ENCODE results near the gene MAD1L1. TPM values are rescaled to one million over a fixed set of nuclear protein-coding genes. Genes with fewer than 3 reads are reported as not detected.

Gene MAD1L1
- total RNA-seq, 1 donor from 2014 or later: 57.4 TPM

DNA sequence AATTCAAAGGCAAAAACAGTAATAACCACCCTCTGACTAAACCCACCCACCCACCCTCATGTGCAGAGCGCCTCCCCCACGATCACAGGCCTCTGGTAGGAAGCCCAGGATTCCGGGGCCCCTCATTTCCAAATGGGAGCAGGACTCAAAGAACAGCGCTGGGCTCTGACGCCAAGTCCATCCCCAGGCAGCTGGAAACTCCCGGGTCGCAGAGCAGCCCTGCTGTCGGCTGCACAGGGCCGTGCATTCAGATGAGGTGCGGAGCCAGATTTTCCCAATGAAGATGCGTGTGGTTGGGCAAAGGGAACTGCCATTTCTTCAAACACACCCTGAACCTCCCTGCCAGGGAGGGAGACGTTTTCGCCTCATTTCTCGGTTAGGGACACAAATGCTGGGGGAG, 152.3 kb downstream of the MAD1L1 start:
- H3K36me3 ChIP-seq (ENCODE audit: control insufficient read depth, insufficient read depth, low read length): peaks cover 1% of the 10 kb centered on the region
- no peak overlapping the region for H3K4me3 ChIP-seq (ENCODE audit: low read depth, low read length)
- DNase-seq (ENCODE audit: low read depth) (no peak), FAIRE-seq (no peak)
- H3K27me3 ChIP-seq (ENCODE audit: control insufficient read depth, insufficient read depth, low read length): no peaks in the 10 kb centered on the region
- TF ChIP-seq CTCF (IDR thresholded peaks at IDR 0.05; ENCODE audit: insufficient read depth, low read length, severe bottlenecking): no peak

DNA sequence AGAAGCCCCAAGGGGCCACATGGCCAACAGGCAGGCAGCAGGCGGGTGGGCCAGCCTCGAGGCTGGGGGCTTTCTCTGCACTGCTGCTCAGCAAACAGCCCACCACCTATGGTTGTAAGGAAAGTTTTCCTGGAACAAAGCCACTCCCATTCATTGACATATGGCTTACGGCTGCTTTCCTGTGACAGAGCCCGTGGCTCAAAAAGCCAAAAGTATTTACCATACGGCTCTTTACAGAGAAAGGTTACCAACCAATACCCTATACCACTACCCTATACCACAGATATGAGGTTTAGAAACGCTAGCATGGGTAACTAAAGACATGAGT, 152.7 kb downstream of the MAD1L1 start:
- TF ChIP-seq CTCF (IDR thresholded peaks at IDR 0.05; ENCODE audit: insufficient read depth, low read length, severe bottlenecking): no peak
- no peak overlapping the region for H3K4me3 ChIP-seq (ENCODE audit: low read depth, low read length)
- no peaks in the 10 kb centered on the region for H3K27me3 ChIP-seq (ENCODE audit: control insufficient read depth, insufficient read depth, low read length)
- no peak for FAIRE-seq
- no peak for DNase-seq (ENCODE audit: low read depth)
- peaks cover 1% of the 10 kb centered on the region for H3K36me3 ChIP-seq (ENCODE audit: control insufficient read depth, insufficient read depth, low read length)

DNA sequence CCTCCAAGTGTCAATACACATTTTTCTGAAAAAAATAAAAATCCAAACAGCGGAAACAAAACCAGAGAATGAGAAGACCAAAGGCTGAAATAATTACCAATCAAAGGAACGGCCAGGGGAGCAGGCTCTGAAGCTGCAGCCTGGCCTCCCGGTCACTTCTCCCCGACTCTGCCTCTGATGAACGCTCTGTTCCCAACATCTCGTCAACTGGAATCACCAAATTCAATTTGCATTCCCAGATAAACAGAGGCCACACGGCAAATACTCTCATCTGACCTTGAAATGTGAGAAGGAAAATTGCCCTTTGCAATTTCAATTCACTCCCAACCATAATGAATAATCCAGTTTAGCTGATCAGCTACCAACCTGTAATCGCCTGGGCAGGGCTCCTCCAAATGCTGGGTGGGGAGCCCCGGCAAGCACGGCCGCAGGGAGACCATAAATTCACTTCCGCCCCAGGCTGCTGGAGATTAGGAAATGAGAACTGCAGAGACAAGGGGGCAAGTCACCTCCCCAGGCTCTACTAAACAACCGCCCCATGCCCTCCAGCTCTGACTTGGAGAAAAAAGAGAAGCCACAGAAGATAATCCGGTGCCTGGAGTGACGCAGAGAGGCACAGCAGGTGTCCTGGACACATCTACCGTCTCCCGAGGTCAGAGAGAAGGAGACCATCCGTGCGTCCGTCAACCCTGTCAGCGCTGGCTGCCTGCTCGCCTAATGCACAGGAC, 153.2 kb downstream of the MAD1L1 start:
- H3K4me3 ChIP-seq (ENCODE audit: low read depth, low read length): no peak overlapping the region
- H3K27me3 ChIP-seq (ENCODE audit: control insufficient read depth, insufficient read depth, low read length): no peaks in the 10 kb centered on the region
- H3K36me3 ChIP-seq (ENCODE audit: control insufficient read depth, insufficient read depth, low read length): peaks cover 1% of the 10 kb centered on the region
- DNase-seq (ENCODE audit: low read depth) (no peak), FAIRE-seq (peak; percentile 40)
- TF ChIP-seq CTCF (IDR thresholded peaks at IDR 0.05; ENCODE audit: insufficient read depth, low read length, severe bottlenecking): no peak

- H3K4me3 ChIP-seq (ENCODE audit: low read depth, low read length): no peak overlapping the region
- H3K27me3 ChIP-seq (ENCODE audit: control insufficient read depth, insufficient read depth, low read length): no peaks in the 10 kb centered on the region
- DNase-seq (ENCODE audit: low read depth) (no peak), FAIRE-seq (no peak)
- TF ChIP-seq CTCF (IDR thresholded peaks at IDR 0.05; ENCODE audit: insufficient read depth, low read length, severe bottlenecking): no peak
- H3K36me3 ChIP-seq (ENCODE audit: control insufficient read depth, insufficient read depth, low read length): peaks cover 1% of the 10 kb centered on the region
Observed at GRCh38 chr7:2078899-2079298, 153.8 kb downstream of the MAD1L1 start.

DNA sequence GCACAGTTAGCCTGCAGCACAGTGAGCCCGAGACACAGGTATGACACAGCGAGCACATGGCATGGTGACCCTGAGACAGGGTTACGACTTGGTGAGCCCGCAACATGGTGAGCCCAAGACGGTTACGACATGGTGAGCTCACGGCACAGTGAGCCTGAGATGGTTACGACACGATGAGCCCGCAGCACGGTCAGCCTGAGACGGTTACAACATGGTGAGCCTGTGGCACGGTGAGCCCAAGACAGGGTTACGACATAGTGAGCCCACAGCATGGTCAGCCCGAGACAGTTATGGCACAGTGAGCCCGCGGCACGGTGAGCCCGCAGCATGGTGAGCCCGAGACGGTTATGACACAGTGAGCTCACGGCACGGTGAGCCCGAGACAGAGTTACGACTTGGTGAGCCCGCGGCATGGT, 156.1 kb downstream of the MAD1L1 start:
- TF ChIP-seq CTCF (IDR thresholded peaks at IDR 0.05; ENCODE audit: insufficient read depth, low read length, severe bottlenecking): no peak
- H3K27me3 ChIP-seq (ENCODE audit: control insufficient read depth, insufficient read depth, low read length): no peaks in the 10 kb centered on the region
- H3K4me3 ChIP-seq (ENCODE audit: low read depth, low read length): no peak overlapping the region
- DNase-seq (ENCODE audit: low read depth) (no peak), FAIRE-seq (peak; percentile 76)
- peaks cover 1% of the 10 kb centered on the region for H3K36me3 ChIP-seq (ENCODE audit: control insufficient read depth, insufficient read depth, low read length)

DNA sequence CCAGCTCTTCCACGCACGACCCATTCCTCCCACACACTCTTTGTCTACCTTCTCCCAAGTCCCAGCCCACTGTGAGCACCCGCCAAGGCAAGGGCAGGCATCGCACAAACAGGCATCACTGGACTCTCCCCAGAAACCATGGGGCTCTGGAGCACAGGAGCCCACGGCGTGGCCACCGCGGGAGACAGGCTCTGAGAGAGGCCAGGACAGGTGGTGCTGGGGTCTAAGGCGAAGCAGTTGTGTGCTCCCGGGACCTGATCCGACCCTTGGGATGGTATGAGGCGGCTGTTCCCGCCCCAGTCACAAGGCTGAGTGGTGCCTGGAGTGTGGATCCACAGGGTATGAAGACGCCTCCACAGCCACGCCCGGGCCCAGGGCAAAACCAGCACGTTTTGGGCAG, 156.9 kb downstream of the MAD1L1 start:
- H3K4me3 ChIP-seq (ENCODE audit: low read depth, low read length): no peak overlapping the region
- no peak for FAIRE-seq
- DNase-seq (ENCODE audit: low read depth): no peak
- TF ChIP-seq CTCF (IDR thresholded peaks at IDR 0.05; ENCODE audit: insufficient read depth, low read length, severe bottlenecking): no peak
- peaks cover 1% of the 10 kb centered on the region for H3K36me3 ChIP-seq (ENCODE audit: control insufficient read depth, insufficient read depth, low read length)
- no peaks in the 10 kb centered on the region for H3K27me3 ChIP-seq (ENCODE audit: control insufficient read depth, insufficient read depth, low read length)

Measured in bronchial epithelial cell (primary cell).